HepG2 (cell line): ENCODE measurements around the gene PROS1. TPM values are rescaled to one million over a fixed set of nuclear protein-coding genes. Genes with fewer than 3 reads are reported as not detected.

Experiments
- ARID4A ChIP-seq: sonication (generic); formaldehyde crosslinking; IDR thresholded peaks from 2 replicates; pipeline ENCODE4 v1.5.0; 2020; ENCODE audit warnings: mild to moderate bottlenecking, missing genetic modification reagents, borderline replicate concordance
- HNRNPL ChIP-seq: fragments of 200-400 bp; formaldehyde crosslinking; IDR thresholded peaks from 2 replicates; pipeline ENCODE4 v1.6.1; 2017; ENCODE audit warnings: mild to moderate bottlenecking, low read depth, low read length
- NFIB ChIP-seq: sonication (generic); formaldehyde crosslinking; IDR thresholded peaks from 2 replicates; pipeline ENCODE4 v1.9.0; 2021; ENCODE audit warnings: missing genetic modification reagents, mild to moderate bottlenecking, borderline replicate concordance
- NFKBIZ ChIP-seq: IDR thresholded peaks from 2 replicates; pipeline ENCODE4 v1.6.1; 2018; ENCODE audit warnings: missing genetic modification reagents, missing compliant biosample characterization
- PAWR ChIP-seq: sonication (generic); formaldehyde crosslinking; IDR thresholded peaks from 2 replicates; pipeline ENCODE4 v1.4.0; 2020; ENCODE audit warnings: missing genetic modification reagents, mild to moderate bottlenecking, borderline replicate concordance
- PBX2 ChIP-seq: IDR thresholded peaks from 2 replicates; pipeline ENCODE4 v1.6.1; 2016; ENCODE audit warnings: control low read depth
- TAF15 ChIP-seq: fragments of 200-400 bp; formaldehyde crosslinking; IDR thresholded peaks from one replicate; pipeline ENCODE4 v1.6.1; 2018; ENCODE audit warnings: mild to moderate bottlenecking, low read depth, low read length; ENCODE audit not compliant: poor library complexity, severe bottlenecking
- ZFP91 ChIP-seq: sonication (generic); formaldehyde crosslinking; IDR thresholded peaks from 2 replicates; pipeline ENCODE4 v1.9.0; 2022; ENCODE audit warnings: missing genetic modification reagents, mild to moderate bottlenecking, borderline replicate concordance
- ZNF12 ChIP-seq: sonication (generic); formaldehyde crosslinking; IDR thresholded peaks from 2 replicates; pipeline ENCODE4 v1.5.0; 2020; ENCODE audit warnings: missing genetic modification reagents
- ZNF567 ChIP-seq: sonication (generic); formaldehyde crosslinking; IDR thresholded peaks from 2 replicates; pipeline ENCODE4 v1.8.1; 2023; ENCODE audit warnings: mild to moderate bottlenecking, missing genetic modification reagents, borderline replicate concordance
- ZNF574 ChIP-seq: sonication (generic); formaldehyde crosslinking; IDR thresholded peaks from 2 replicates; pipeline ENCODE4 v1.4.0; 2020; ENCODE audit warnings: missing genetic modification reagents
- ZNF589 ChIP-seq: sonication (generic); formaldehyde crosslinking; conservative IDR thresholded peaks from 2 replicates; pipeline ENCODE4 v1.8.0; 2022; ENCODE audit warnings: mild to moderate bottlenecking, moderate library complexity, missing genetic modification reagents
- ZNF619 ChIP-seq: sonication (generic); formaldehyde crosslinking; IDR thresholded peaks from 2 replicates; pipeline ENCODE4 v1.4.0; 2020; ENCODE audit warnings: mild to moderate bottlenecking, missing genetic modification reagents
- ZNF710 ChIP-seq: sonication (generic); formaldehyde crosslinking; IDR thresholded peaks from 2 replicates; pipeline ENCODE4 v1.5.0; 2020; ENCODE audit warnings: mild to moderate bottlenecking, missing genetic modification reagents, borderline replicate concordance
- polyA plus RNA-seq, 8 experiments: library from polyadenylated mRNA; depleted of rRNA in 3 of 8; stranded (reverse) in 7 of 8; unstranded in 1 of 8; fragments of >200 nt; fragmentation: Illumina TruSeq in 4 of 8; extraction: Trizol in 4 of 8; gene quantifications; 2 replicates each; pipeline versions ENCODE4 v1.2.1 to v1.2.3, GENCODE V29; 2011 to 2016; ENCODE audit warnings: low read depth in 4 of 8, missing spikeins in 1 of 8, mixed read lengths in 1 of 8; ENCODE audit not compliant: insufficient read depth in 1 of 8
- total RNA-seq, 5 experiments: library from RNA; depleted of rRNA; stranded (reverse); fragments of >200 nt; fragmentation: Illumina TruSeq; extraction: Trizol; gene quantifications; 2 replicates each; pipeline ENCODE4 v1.2.3, GENCODE V29; 2016; ENCODE audit warnings: low read depth in 1 of 5

PROS1 gene
- total and polyA plus RNA-seq, 2 of the 13 experiments (the other 11 are each of a cell fraction or from before 2014, with no cell fraction given), result 63.8 to 76.8 TPM

GRCh38 chr3:93973131-93974126 is at the start of gene PROS1 (continued):
- TF ChIP-seq ARID4A (CRISPR knock-in tag) (peak; percentile 73; the same call in 1 of the 2 replicates), ZNF567 (no peak), ZNF12 (CRISPR knock-in tag) (0 out of 2 replicates have a peak, but pooled peaks have one; percentile 11), HNRNPL (no peak), ZNF574 (peak; percentile 72), ZNF589 (0 out of 2 replicates have a peak, but pooled peaks have one; percentile 57), NFIB (CRISPR knock-in tag) (no peak), NFKBIZ (CRISPR knock-in tag) (no peak), TAF15 (no peak), PAWR (CRISPR knock-in tag) (no peak), PBX2 (no peak), ZNF619 (CRISPR knock-in tag) (no peak; the same call in 1 of the 2 replicates), ZFP91 (CRISPR knock-in tag) (peak; percentile 78), ZNF710 (no peak; the same call in 1 of the 2 replicates)
